Spinal cord (tissue), 10 donors: ENCODE data around the gene ZNF302. TPM values are rescaled to one million over a fixed set of nuclear protein-coding genes. Genes with fewer than 3 reads are reported as not detected.
A peak's percentile ranks its signal among the peaks of the same experiment; 100 is the strongest.
"Not testable (repeated sequence)": the region's sequence is repeated elsewhere in the genome, so short reads cannot be mapped to it uniquely, and the experiment has no call there.

Source experiments
- DNase-seq, 6 donors: peaks; one replicate each; pipeline versions ENCODE4 v3.0.0 to v3.0.0-alpha.2; 2013 to 2015; ENCODE audit warnings: low spot score in 6 of 6, low read depth in 4 of 6
- H3K27ac ChIP-seq: one replicate; pipeline ENCODE4 v1.5.1; 2013; ENCODE audit warnings: low read depth, low read length, control low read depth
- H3K27me3 ChIP-seq: one replicate; pipeline ENCODE4 v1.6.1; 2013; ENCODE audit warnings: low read length; ENCODE audit not compliant: control insufficient read depth, insufficient read depth
- H3K36me3 ChIP-seq: one replicate; pipeline ENCODE4 v1.6.1; 2013; ENCODE audit warnings: low read length; ENCODE audit not compliant: control insufficient read depth, insufficient read depth
- H3K4me1 ChIP-seq: one replicate; pipeline ENCODE4 v1.6.1; 2013; ENCODE audit warnings: low read length; ENCODE audit not compliant: control insufficient read depth, insufficient read depth
- H3K4me3 ChIP-seq: one replicate; pipeline ENCODE4 v1.5.1; 2013; ENCODE audit warnings: low read depth, low read length, control low read depth
- H3K9me3 ChIP-seq: one replicate; pipeline ENCODE4 v1.6.1; 2013; ENCODE audit warnings: low read length; ENCODE audit not compliant: control insufficient read depth, insufficient read depth
- WGBS: methylation state at CpG from one replicate; pipeline ENCODE4 v1.1.5; 2013; ENCODE audit warnings: missing lambda C conversion rate; ENCODE audit not compliant: insufficient coverage; 5-methylcytosine and 5-hydroxymethylcytosine counted together
- polyA plus RNA-seq, 2 donors: library from polyadenylated mRNA; unstranded; fragments of 120-200 nt; gene quantifications; one replicate each; pipeline ENCODE4 v1.2.1, GENCODE V29; 2013; ENCODE audit not compliant: insufficient read length in 2 of 2
- total RNA-seq, 2 donors: library from RNA; depleted of rRNA in 1 of 2; stranded (reverse); fragments of 120-200 nt in 1 of 2; fragments of >200 nt in 1 of 2; gene quantifications; one replicate each; pipeline versions ENCODE4 v1.2.3 to v1.2.4, GENCODE V29; 2013 to 2014
- donor health status: healthy.

The ZNF302 gene
- total and polyA plus RNA-seq, 4 donors = 67.7 to 78.8 (median 76.5) TPM

- Histone ChIP-seq H3K27ac (no peak overlapping the region), H3K36me3 (no peaks in the 10 kb centered on the region), H3K4me1 (no peaks in the 10 kb centered on the region), H3K9me3 (peaks cover 5% of the 10 kb centered on the region), H3K4me3 (no peak overlapping the region), H3K27me3 (no peaks in the 10 kb centered on the region)
- DNase-seq = no peak
- 100% methylated on average over 1 of the region's 2 CpGs for WGBS
Measured at GRCh38 chr19:34655651-34656050, 21.8 kb upstream of the ZNF302 start.

GRCh38 chr19:34661357-34661756 is 16.1 kb upstream of the ZNF302 start:
- no peaks in the 10 kb centered on the region for H3K27me3 ChIP-seq
- H3K27ac ChIP-seq = no peak overlapping the region
- H3K4me3 ChIP-seq = no peak overlapping the region
- 40% methylated on average over 1 of the region's 3 CpGs for WGBS
- H3K4me1 ChIP-seq = peaks cover 5% of the 10 kb centered on the region
- no peaks in the 10 kb centered on the region for H3K36me3 ChIP-seq
- H3K9me3 ChIP-seq = no peaks in the 10 kb centered on the region
- peak in 2 of 6 donors; percentile 1 to 59 for DNase-seq

GRCh38 chr19:34662919-34663318 is 14.6 kb upstream of the ZNF302 start:
- Histone ChIP-seq H3K9me3 (no peaks in the 10 kb centered on the region), H3K27ac (no peak overlapping the region), H3K4me1 (peaks cover 18% of the 10 kb centered on the region), H3K4me3 (no peak overlapping the region), H3K36me3 (no peaks in the 10 kb centered on the region), H3K27me3 (no peaks in the 10 kb centered on the region)
- WGBS = no CpG with 5 or more reads among the region's 5 CpGs
- peak in 2 of 6 donors; percentile 18 to 41 for DNase-seq

- Histone ChIP-seq H3K27me3 (no peaks in the 10 kb centered on the region), H3K36me3 (no peaks in the 10 kb centered on the region), H3K27ac (no peak overlapping the region), H3K4me1 (peaks cover 19% of the 10 kb centered on the region), H3K9me3 (no peaks in the 10 kb centered on the region), H3K4me3 (no peak overlapping the region)
- no peak for DNase-seq
- WGBS = 64% methylated on average over 3 of the region's 3 CpGs
Measured at GRCh38 chr19:34664168-34664567, 13.3 kb upstream of the ZNF302 start.

GRCh38 chr19:34664870-34665269 is 12.6 kb upstream of the ZNF302 start:
- no peaks in the 10 kb centered on the region for H3K36me3 ChIP-seq
- no peaks in the 10 kb centered on the region for H3K27me3 ChIP-seq
- no peaks in the 10 kb centered on the region for H3K9me3 ChIP-seq
- DNase-seq = no peak
- no peak overlapping the region for H3K27ac ChIP-seq
- no peak overlapping the region for H3K4me3 ChIP-seq
- WGBS = 91% methylated on average over 6 of the region's 6 CpGs
- H3K4me1 ChIP-seq = peaks cover 19% of the 10 kb centered on the region

- H3K4me1 ChIP-seq = peaks cover 19% of the 10 kb centered on the region
- not testable (repeated sequence) for H3K36me3 ChIP-seq, H3K27me3 ChIP-seq, H3K9me3 ChIP-seq, DNase-seq, H3K4me3 ChIP-seq, H3K27ac ChIP-seq
- WGBS = 92% methylated on average over 4 of the region's 4 CpGs
Measured at GRCh38 chr19:34665275-34665674, 12.2 kb upstream of the ZNF302 start.

GRCh38 chr19:34666200-34666957 is 11.1 kb upstream of the ZNF302 start:
- Histone ChIP-seq H3K4me1 (peaks cover 19% of the 10 kb centered on the region), H3K27me3 (no peaks in the 10 kb centered on the region), H3K9me3 (no peaks in the 10 kb centered on the region), H3K4me3 (no peak overlapping the region), H3K36me3 (no peaks in the 10 kb centered on the region), H3K27ac (no peak overlapping the region)
- DNase-seq = no peak
- 93% methylated on average over 25 of the region's 25 CpGs for WGBS

- H3K36me3 ChIP-seq = no peaks in the 10 kb centered on the region
- 79% methylated on average over 9 of the region's 9 CpGs for WGBS
- H3K9me3 ChIP-seq = no peaks in the 10 kb centered on the region
- no peak overlapping the region for H3K27ac ChIP-seq
- H3K4me1 ChIP-seq = peaks cover 19% of the 10 kb centered on the region
- no peak for DNase-seq
- H3K27me3 ChIP-seq = no peaks in the 10 kb centered on the region
- no peak overlapping the region for H3K4me3 ChIP-seq
Measured at GRCh38 chr19:34666958-34667265, 10.6 kb upstream of the ZNF302 start.

- H3K4me3 ChIP-seq = no peak overlapping the region
- H3K27ac ChIP-seq = no peak overlapping the region
- H3K27me3 ChIP-seq = no peaks in the 10 kb centered on the region
- no peaks in the 10 kb centered on the region for H3K36me3 ChIP-seq
- 58% methylated on average over 13 of the region's 17 CpGs for WGBS
- H3K4me1 ChIP-seq = peaks cover 19% of the 10 kb centered on the region
- DNase-seq = peak in 1 of 6 donors; percentile 7
- no peaks in the 10 kb centered on the region for H3K9me3 ChIP-seq
Measured at GRCh38 chr19:34667349-34668076, 10.0 kb upstream of the ZNF302 start.
